EL (cell line): ENCODE data around the gene TMEM134.

Experiments used
- DNase-seq: peaks from one replicate; pipeline ENCODE4 v3.0.0-alpha.2; 2016

TMEM134 gene

GRCh38 chr11:67420646-67421429, 48.2 kb downstream of the TMEM134 start:
- peak; percentile 92 for DNase-seq

DNA sequence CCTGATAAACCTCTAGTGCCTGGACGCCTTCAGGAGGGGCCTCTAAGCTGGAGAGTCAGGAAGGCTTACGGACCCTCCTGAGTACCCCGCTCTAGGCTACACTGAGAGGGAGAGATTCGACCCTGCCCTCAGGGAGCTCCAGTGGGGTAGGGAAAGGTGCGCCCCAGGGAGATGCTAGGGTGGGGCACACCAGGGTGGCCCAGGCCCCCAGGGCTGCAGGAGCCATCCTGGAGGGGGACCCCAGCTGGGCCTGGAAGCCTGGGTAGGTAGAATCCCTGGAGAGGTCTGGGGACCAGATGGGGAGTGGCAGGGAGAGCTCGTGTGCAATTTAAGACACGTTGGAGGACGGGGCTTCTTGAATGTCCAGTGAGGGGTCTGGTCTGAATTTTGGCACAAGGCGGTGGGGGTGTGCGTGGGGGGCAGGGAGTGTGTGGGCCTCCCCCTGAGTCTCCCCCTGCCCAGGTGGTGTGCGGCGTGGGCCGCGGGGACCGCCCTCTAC, 48.9 kb downstream of the TMEM134 start:
- no peak for DNase-seq

- no peak for DNase-seq
These were observed 49.6 kb downstream of the TMEM134 start for GRCh38 chr11:67419325-67420049.

DNA sequence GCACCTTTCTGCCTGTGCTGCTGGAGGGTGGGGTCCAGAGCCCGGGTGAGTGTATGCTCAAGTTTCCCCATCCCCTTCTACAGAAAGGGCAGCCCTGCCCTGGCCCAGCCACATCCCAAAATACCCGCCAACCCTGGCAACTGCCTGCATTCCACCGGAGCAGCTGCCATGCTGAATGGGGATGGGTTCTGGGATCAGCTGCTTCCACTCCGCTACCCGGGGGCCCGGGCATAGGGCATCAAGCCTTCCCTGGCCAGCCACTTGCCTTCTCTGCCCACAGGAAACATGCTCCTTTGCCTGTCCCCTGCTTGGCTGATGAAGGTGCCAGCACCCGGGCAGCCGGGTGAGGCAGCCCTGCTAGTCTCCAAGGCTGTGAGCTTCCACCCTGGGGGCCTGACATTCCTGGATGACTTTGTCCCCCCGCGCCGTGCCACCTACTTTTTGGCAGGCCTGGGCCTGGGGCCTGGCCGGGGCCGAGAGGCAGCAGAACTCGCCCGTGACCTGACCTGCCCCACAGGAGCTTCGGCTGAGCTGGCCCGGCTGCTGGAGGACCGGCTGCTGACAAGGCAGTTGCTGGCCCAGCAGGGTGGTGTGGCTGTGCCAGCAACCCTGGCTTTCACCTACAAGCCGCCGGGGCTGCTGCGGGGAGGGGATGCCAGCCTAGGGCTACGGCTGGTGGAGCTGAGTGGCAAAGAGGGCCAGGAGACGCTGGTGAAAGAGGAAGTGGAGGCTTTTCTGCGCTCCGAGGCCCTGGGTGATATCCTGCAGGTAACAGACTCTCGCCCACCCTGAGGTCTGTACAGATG, 50.4 kb downstream of the TMEM134 start:
- no peak for DNase-seq

DNA sequence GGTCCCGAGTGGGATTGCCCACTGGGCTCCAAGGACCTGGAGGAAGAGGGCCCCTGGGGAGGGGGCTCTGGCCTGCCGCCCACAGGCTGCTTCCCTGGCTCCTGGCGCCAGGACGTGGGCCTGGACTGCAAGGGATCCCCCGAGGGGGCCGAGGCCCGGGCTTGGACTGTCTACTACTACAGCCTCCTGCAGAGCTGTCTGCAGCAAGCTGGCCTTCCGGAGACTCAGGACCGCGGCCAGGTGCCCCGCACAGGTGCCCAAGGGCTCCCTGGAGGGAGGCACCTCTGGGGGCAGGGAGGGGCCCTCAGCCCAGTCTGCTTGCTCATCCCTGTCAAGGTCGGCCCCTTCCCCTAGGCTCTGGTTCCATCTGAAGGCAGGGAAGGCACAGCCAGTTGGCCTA, 51.6 kb downstream of the TMEM134 start:
- no peak for DNase-seq

GRCh38 chr11:67416416-67417335, 52.4 kb downstream of the TMEM134 start:
- DNase-seq = peak; percentile 26

DNA sequence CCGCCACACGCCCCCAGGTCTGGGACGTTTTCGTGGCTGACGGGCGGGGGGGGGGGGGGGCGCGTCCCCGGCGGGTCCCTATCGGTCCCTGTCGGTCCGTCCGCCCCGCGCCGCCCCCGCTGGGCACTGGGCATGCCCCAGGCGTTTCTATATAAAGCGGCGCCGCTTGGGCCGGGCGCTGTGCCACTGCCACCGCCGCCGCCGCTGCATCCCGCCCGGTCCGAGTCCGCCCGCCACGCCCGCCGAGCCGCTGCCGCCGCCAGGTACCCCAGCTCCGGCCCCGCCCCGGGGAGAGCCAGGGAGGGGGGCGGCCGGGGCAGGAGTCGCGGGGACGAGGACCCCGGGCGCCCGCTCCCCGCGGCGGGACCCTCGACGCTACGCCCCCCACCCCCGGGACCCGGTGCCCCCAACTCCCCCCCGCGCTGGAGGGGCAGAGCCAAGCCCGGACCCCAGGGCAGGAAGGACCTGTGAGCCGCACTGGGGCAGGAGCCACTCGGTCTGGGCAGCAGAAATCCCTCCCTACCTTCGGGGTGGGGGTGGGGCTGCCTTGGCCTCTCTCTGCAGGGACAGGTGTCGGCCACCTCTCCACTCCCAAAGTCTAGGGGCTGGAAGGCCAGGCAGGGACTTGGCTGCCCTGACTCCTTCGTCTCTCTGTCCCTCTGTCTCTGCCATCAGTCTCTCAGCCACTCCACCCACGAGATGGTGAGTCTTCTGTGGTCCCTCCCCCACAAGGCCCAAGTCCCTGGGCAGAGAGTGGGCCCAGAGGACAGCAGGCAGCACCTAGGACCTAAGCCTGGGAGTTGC, 53.3 kb downstream of the TMEM134 start, which contains the start of gene CARNS1:
Gene CARNS1 (plus strand): TSS at position 178 of the 804 bp plus-strand sequence. CDS start 522 bp downstream, at position 700.
- DNase-seq = no peak

DNA sequence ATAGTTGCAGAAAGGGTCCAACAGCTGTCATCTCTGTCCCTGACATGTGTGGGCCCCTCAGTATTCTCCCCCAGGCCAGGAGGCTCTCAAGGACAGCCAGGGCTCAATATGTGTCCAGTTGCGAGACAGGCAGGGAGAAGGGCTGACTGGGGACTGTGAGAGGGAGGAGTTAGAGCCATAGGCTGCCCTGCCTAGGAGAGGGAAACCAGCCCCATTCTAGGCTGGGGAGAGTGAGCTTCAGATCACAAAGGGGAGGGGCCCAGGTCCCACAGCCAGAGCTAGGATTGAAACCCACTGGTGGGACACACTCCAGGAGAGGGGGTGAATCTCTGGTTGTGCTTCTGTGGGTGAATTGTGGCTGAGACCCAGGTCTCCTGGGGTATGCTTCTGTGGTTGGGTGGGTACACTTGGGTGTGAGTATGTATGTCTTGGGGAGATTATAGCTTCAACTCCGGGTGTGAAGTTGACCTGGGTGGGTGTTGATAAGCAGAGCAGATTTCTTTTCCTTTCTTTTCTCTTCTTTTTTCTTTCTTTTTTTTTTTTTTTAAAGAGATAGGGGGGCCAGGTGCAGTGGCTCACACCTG, 55.7 kb downstream of the TMEM134 start:
- DNase-seq = no peak

DNA sequence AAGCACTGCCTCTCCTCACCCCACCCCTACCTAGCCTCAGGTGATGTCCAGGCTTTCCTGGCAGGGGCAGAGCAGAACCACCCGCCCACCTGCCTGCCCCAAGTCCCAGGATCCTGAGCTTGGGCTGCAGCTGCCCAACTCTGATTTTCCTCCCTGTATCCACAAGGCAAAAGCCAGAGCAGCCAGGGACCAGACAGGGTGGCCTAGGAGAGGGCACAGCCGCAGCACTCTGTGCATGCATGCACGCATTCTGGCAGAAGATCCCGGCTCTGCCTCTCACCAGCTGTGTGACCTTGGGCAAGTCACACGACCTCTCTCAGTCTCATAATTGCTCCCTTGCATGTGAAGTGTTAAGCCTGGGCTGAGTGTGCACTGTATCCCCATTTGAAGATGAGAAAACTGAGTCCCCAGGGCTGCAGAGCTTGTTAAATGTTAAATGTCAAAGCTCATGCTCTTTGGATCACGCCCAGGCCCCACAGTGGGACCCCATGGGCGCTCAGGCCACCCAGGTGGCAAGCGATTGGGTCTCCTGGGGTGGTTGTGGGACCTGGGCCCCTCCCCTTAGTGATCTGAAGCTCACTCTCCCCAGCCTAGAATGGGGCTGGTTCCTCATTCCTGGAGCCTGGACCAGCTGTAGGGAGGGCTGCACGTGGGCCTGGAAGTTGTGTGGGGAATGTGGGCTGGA, 56.4 kb downstream of the TMEM134 start:
- no peak for DNase-seq

DNA sequence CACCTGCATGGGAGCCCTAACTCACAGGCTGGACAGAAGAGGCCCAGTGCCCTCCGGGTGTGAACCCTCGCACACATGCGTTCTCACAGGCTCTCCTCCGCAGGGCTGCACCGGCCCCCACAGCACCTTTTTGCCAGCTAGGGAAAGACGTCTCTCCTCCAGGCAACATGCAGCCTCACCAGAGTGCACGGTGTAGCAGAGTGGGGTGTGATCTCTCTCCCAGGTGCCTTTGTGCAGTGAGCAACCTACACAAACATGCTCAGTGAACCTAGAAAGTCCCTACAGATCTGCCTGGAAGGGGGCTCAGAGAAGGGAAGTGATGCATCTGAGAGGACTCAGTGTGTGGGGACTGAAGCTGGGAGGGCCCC, 57.3 kb downstream of the TMEM134 start:
- DNase-seq = no peak
